GM18519 (cell line): Measurements from ENCODE around the gene RDH8.

Experiments used
- ATAC-seq: cut with Tn5 transposase; IDR thresholded peaks from one replicate; pipeline ENCODE4 v1.9.1; 2021; ENCODE audit warnings: mild to moderate bottlenecking, moderate library complexity; ENCODE audit not compliant: unreplicated experiment, low FRiP score

The RDH8 gene

GRCh38 chr19:10027158-10027997, 14.1 kb downstream of the RDH8 start:
- no peak for ATAC-seq

GRCh38 chr19:10033614-10034013, 20.3 kb downstream of the RDH8 start:
- no peak for ATAC-seq

- ATAC-seq = no peak
Observed at GRCh38 chr19:10036601-10037071, 23.4 kb downstream of the RDH8 start.

- no peak for ATAC-seq
Observed at GRCh38 chr19:10037367-10037766, 24.1 kb downstream of the RDH8 start.

GRCh38 chr19:10037809-10038208, 24.5 kb downstream of the RDH8 start:
- no peak for ATAC-seq

- no peak for ATAC-seq
Observed at GRCh38 chr19:10043286-10043927, 30.1 kb downstream of the RDH8 start.

GRCh38 chr19:10044390-10044789, 31.1 kb downstream of the RDH8 start:
- ATAC-seq = no peak

- ATAC-seq = no peak
Observed at GRCh38 chr19:10045371-10045770, 32.1 kb downstream of the RDH8 start.

- ATAC-seq = no peak
Observed at GRCh38 chr19:10049626-10050025, 36.3 kb downstream of the RDH8 start.

GRCh38 chr19:10052602-10053360, 39.5 kb downstream of the RDH8 start:
- no peak for ATAC-seq

GRCh38 chr19:10061717-10062310, 48.5 kb downstream of the RDH8 start:
- ATAC-seq = no peak

- no peak for ATAC-seq
Observed at GRCh38 chr19:10068205-10068604, 54.9 kb downstream of the RDH8 start.

GRCh38 chr19:10069046-10069445, 55.8 kb downstream of the RDH8 start:
- ATAC-seq = no peak

- ATAC-seq = no peak
Observed at GRCh38 chr19:10070730-10071446, 57.6 kb downstream of the RDH8 start.
